GM12878 (cell line): ENCODE data around the gene MPC1.

Experiments
- CTCF ChIP-seq, 3 experiments: IDR thresholded peaks in 2 of 3; conservative IDR thresholded peaks in 1 of 3; 2 replicates each; pipeline ENCODE4 v1.5.1; 2011; ENCODE audit warnings: low read depth in 3 of 3, low read length in 3 of 3, mild to moderate bottlenecking in 3 of 3, control low read depth in 2 of 3, moderate library complexity in 2 of 3, inconsistent platforms in 1 of 3, mixed read lengths in 1 of 3; ENCODE audit not compliant: control insufficient read depth in 2 of 3, insufficient read depth in 1 of 3; ENCODE audit errors: extremely low read depth in 1 of 3
- FOS ChIP-seq: IDR thresholded peaks from 3 replicates; pipeline ENCODE4 v1.6.1; 2011; ENCODE audit warnings: borderline replicate concordance; ENCODE audit not compliant: insufficient read length; ENCODE audit errors: extremely low read depth
- HDGF ChIP-seq: fragments of 450-650 bp; IDR thresholded peaks from 2 replicates; pipeline ENCODE4 v1.6.1; 2016; ENCODE audit warnings: antibody characterized with exemption
- USF2 ChIP-seq: IDR thresholded peaks from 2 replicates; pipeline ENCODE4 v1.6.1; 2011; ENCODE audit warnings: low read depth, low read length, improper control_type of control experiment, borderline replicate concordance
- ZBTB33 ChIP-seq: fragments of 450-650 bp; IDR thresholded peaks from 2 replicates; pipeline ENCODE4 v1.6.1; 2017; ENCODE audit warnings: mild to moderate bottlenecking

- TF ChIP-seq FOS (no peak), ZBTB33 (no peak), CTCF (IDR thresholded peaks at IDR 0.05 in 2 of 3, conservative IDR thresholded peaks at IDR 0.05 in 1 of 3; ENCODE audit: control insufficient read depth in 2 of 3, extremely low read depth in 1 of 3, insufficient read depth in 1 of 3, low read depth in 3 of 3, low read length in 3 of 3) (no peak), HDGF (no peak), USF2 (no peak)
Measured at GRCh38 chr6:166381381-166381732, 1.4 kb downstream of the MPC1 start.
